Transverse colon (tissue), 3 donors: ENCODE measurements around the gene ZNF197.

Source experiments
- CTCF ChIP-seq, 5 experiments: fragments of 200-600 bp in 3 of 5; fragments of 450-650 bp in 2 of 5; sonication (generic) in 3 of 5; IDR thresholded peaks; 1 replicate in 2 of 5; 2 replicates in 3 of 5; pipeline ENCODE4 v1.5.1; 2016 to 2017; ENCODE audit warnings: antibody characterized with exemption in 5 of 5, inconsistent platforms in 3 of 5, mild to moderate bottlenecking in 2 of 5, moderate library complexity in 1 of 5
- POLR2A ChIP-seq: fragments of 450-650 bp; IDR thresholded peaks from one replicate; pipeline ENCODE4 v1.6.1; 2016; ENCODE audit warnings: antibody characterized with exemption, mild to moderate bottlenecking, moderate library complexity

GRCh38 chr3:44678480-44679116 lies 53.8 kb downstream of the ZNF197 start:
- TF ChIP-seq CTCF (IDR thresholded peaks at IDR 0.05) (no peak), POLR2A (no peak)
